OCI-LY3 (cell line): ENCODE results near the gene SPOP.

Experiments used
- H2AFZ ChIP-seq: fragments of 200-600, 300-600 bp; shearing (Covaris generic); 2 replicates; pipeline ENCODE4 v1.6.0; 2014; ENCODE audit warnings: antibody characterized with exemption, low read depth, low read length
- H3K27ac ChIP-seq: fragments of 200-600, 300-600 bp; sonication (generic); 2 replicates; pipeline ENCODE4 v1.5.1; 2014; ENCODE audit warnings: mild to moderate bottlenecking, low read length, moderate library complexity, mixed read lengths
- H3K27me3 ChIP-seq: fragments of 200-600, 300-600 bp; sonication (generic); 2 replicates; pipeline ENCODE4 v1.6.1; 2014; ENCODE audit warnings: low read depth, low read length, mixed read lengths
- H3K36me3 ChIP-seq: fragments of 200-600, 300-600 bp; sonication (generic); replicated peaks from 2 replicates; pipeline ENCODE3; 2014; ENCODE audit warnings: low read depth, low read length, mixed read lengths
- H3K4me1 ChIP-seq: fragments of 300-600, 200-600 bp; sonication (generic); 2 replicates; pipeline ENCODE4 v1.6.1; 2014; ENCODE audit warnings: low read length, mixed read lengths
- H3K4me2 ChIP-seq: fragments of 200-600, 300-600 bp; sonication (generic); 2 replicates; pipeline ENCODE4 v1.6.1; 2014; ENCODE audit warnings: low read length, mixed read lengths
- H3K4me3 ChIP-seq: fragments of 300-600, 200-600 bp; sonication (generic); 2 replicates; pipeline ENCODE4 v1.5.1; 2014; ENCODE audit warnings: antibody characterized with exemption, mild to moderate bottlenecking, low read length, moderate library complexity
- H3K79me2 ChIP-seq: fragments of 300-600, 200-600 bp; shearing (Covaris generic); 2 replicates; pipeline ENCODE4 v1.6.1; 2014; ENCODE audit warnings: mild to moderate bottlenecking, low read length, mixed read lengths
- H3K9ac ChIP-seq: fragments of 300-600, 200-600 bp; shearing (Covaris generic); 2 replicates; pipeline ENCODE4 v1.6.0; 2014; ENCODE audit warnings: mild to moderate bottlenecking, low read length, moderate library complexity
- H3K9me3 ChIP-seq: fragments of 200-600, 300-600 bp; shearing (Covaris generic); 2 replicates; pipeline ENCODE4 v1.6.1; 2014; ENCODE audit warnings: low read length, mixed read lengths; ENCODE audit not compliant: insufficient read depth
- H4K20me1 ChIP-seq: fragments of 200-600, 300-600 bp; sonication (generic); 2 replicates; pipeline ENCODE4 v1.6.1; 2016; ENCODE audit warnings: low read length, mixed read lengths; ENCODE audit not compliant: insufficient read depth
- CTCF ChIP-seq: fragments of 200-600, 300-600 bp; sonication (generic); IDR thresholded peaks from 2 replicates; pipeline ENCODE4 v1.5.1; 2014; ENCODE audit warnings: antibody characterized with exemption, low read length, low read depth
- EZH2phosphoT487 ChIP-seq: fragments of 200-600 bp; shearing (Covaris generic); IDR thresholded peaks from 2 replicates; pipeline ENCODE4 v1.6.1; 2018; ENCODE audit warnings: antibody characterized with exemption, mixed run types, low read depth

Gene SPOP

GRCh38 chr17:49612726-49613125 lies 65.2 kb downstream of the SPOP start:
- Histone ChIP-seq H3K4me2 (no peak overlapping the region), H3K4me3 (no peak overlapping the region), H3K9me3 (no peaks in the 10 kb centered on the region), H3K79me2 (no peaks in the 10 kb centered on the region), H3K36me3 (peaks cover 35% of the 10 kb centered on the region), H3K9ac (no peak overlapping the region), H3K27ac (no peak overlapping the region), H3K27me3 (no peaks in the 10 kb centered on the region), H4K20me1 (no peaks in the 10 kb centered on the region), H3K4me1 (peaks cover 17% of the 10 kb centered on the region), H2AFZ (no peak overlapping the region)
- TF ChIP-seq CTCF (no peak), EZH2phosphoT487 (no peak)

GRCh38 chr17:49610883-49611584 lies 66.9 kb downstream of the SPOP start:
- H3K79me2 ChIP-seq = no peaks in the 10 kb centered on the region
- no peaks in the 10 kb centered on the region for H4K20me1 ChIP-seq
- H2AFZ ChIP-seq = no peak overlapping the region
- no peak overlapping the region for H3K27ac ChIP-seq
- TF ChIP-seq EZH2phosphoT487 (no peak), CTCF (no peak)
- peaks cover 6% of the 10 kb centered on the region for H3K4me1 ChIP-seq
- H3K9ac ChIP-seq = no peak overlapping the region
- no peaks in the 10 kb centered on the region for H3K9me3 ChIP-seq
- H3K36me3 ChIP-seq = peaks cover 38% of the 10 kb centered on the region
- no peak overlapping the region for H3K4me3 ChIP-seq
- no peak overlapping the region for H3K4me2 ChIP-seq
- H3K27me3 ChIP-seq = no peaks in the 10 kb centered on the region

- H3K27me3 ChIP-seq = no peaks in the 10 kb centered on the region
- peaks cover 47% of the 10 kb centered on the region for H3K36me3 ChIP-seq
- H2AFZ ChIP-seq = no peak overlapping the region
- H4K20me1 ChIP-seq = no peaks in the 10 kb centered on the region
- H3K9ac ChIP-seq = no peak overlapping the region
- no peak overlapping the region for H3K4me2 ChIP-seq
- H3K27ac ChIP-seq = no peak overlapping the region
- no peaks in the 10 kb centered on the region for H3K9me3 ChIP-seq
- no peaks in the 10 kb centered on the region for H3K79me2 ChIP-seq
- H3K4me1 ChIP-seq = no peaks in the 10 kb centered on the region
- no peak for TF ChIP-seq EZH2phosphoT487
- H3K4me3 ChIP-seq = no peak overlapping the region
Measured at GRCh38 chr17:49604314-49604869, 73.5 kb downstream of the SPOP start.

- no peak for TF ChIP-seq CTCF
- TF ChIP-seq EZH2phosphoT487 = no peak
- Histone ChIP-seq H2AFZ (no peak overlapping the region), H4K20me1 (no peaks in the 10 kb centered on the region), H3K4me2 (no peak overlapping the region), H3K27me3 (no peaks in the 10 kb centered on the region), H3K9me3 (no peaks in the 10 kb centered on the region), H3K79me2 (no peaks in the 10 kb centered on the region), H3K4me1 (no peaks in the 10 kb centered on the region), H3K27ac (no peak overlapping the region), H3K4me3 (no peak overlapping the region), H3K36me3 (peaks cover 49% of the 10 kb centered on the region), H3K9ac (no peak overlapping the region)
Measured at GRCh38 chr17:49603720-49604119, 74.2 kb downstream of the SPOP start.
